HepG2 (cell line): ENCODE results near the gene CFAP69. TPM values are rescaled to one million over a fixed set of nuclear protein-coding genes. Genes with fewer than 3 reads are reported as not detected.
A peak's percentile ranks its signal among the peaks of the same experiment; 100 is the strongest.

Experiments used
- ATAC-seq: fragments of 200-7000 bp; cut with Tn5 transposase; 3 replicates; pipeline ENCODE4 v1.9.1; 2020; ENCODE audit warnings: mild to moderate bottlenecking, moderate library complexity
- BruUV-seq: library from RNA; stranded (reverse); fragments of 400-500 nt; replicated peaks from 2 replicates; lab custom pipeline; 2021; lab: Mats Ljungman, UMichigan
- CTCF ChIA-PET: fragments of 300-600 bp; formaldehyde crosslinking; extraction: SDS; loops from one replicate; lab custom pipeline; 2021; ENCODE audit warnings: low total read pairs, inconsistent platforms, low intra/inter-chr PET ratio; lab: Yijun Ruan, JAX
- POLR2A ChIA-PET: fragments of 350-600 bp; sonication (Branson Sonifier 250); formaldehyde crosslinking; loops from one replicate; lab custom pipeline; 2020; ENCODE audit warnings: antibody characterized with exemption, inconsistent platforms; lab: Yijun Ruan, JAX
- DNase-seq: peaks from one replicate; pipeline ENCODE4 v3.0.0-alpha.2; 2015; ENCODE audit warnings: low spot score
- FAIRE-seq: peaks from 3 replicates; lab custom pipeline; 2011; peaks lifted over from hg19 to GRCh38; lab: Jason Lieb, UNC
- H2AFZ ChIP-seq: one replicate; pipeline ENCODE4 v1.6.1; 2011; ENCODE audit warnings: low read length, inconsistent platforms
- H3K27ac ChIP-seq: fragments of 300-600 bp; 3 replicates; pipeline ENCODE4 v1.8.0; 2011; ENCODE audit warnings: mixed run types, mild to moderate bottlenecking, mixed read lengths, low read length, inconsistent platforms; ENCODE audit not compliant: insufficient read depth; ENCODE audit errors: extremely low read length
- H3K27me3 ChIP-seq, 2 experiments: fragments of 200-600 bp in 1 of 2; 2 replicates in 1 of 2; 3 replicates in 1 of 2; pipeline versions ENCODE4 v1.6.0 to v1.8.0; 2011; ENCODE audit warnings: low read length in 2 of 2, mild to moderate bottlenecking in 2 of 2, moderate library complexity in 2 of 2, inconsistent platforms in 1 of 2; ENCODE audit not compliant: insufficient read depth in 2 of 2, control insufficient read depth in 1 of 2
- H3K36me3 ChIP-seq, 2 experiments: fragments of 200-600 bp in 1 of 2; replicated peaks in 1 of 2; 2 replicates in 1 of 2; 3 replicates in 1 of 2; pipeline versions ENCODE4 v1.5.1 to v1.8.0; 2011; ENCODE audit warnings: low read length in 2 of 2, inconsistent platforms in 1 of 2; ENCODE audit not compliant: insufficient read depth in 2 of 2, control insufficient read depth in 1 of 2
- H3K4me1 ChIP-seq: 2 replicates; pipeline ENCODE4 v1.5.1; 2012; ENCODE audit warnings: low read length, inconsistent platforms; ENCODE audit not compliant: insufficient read depth
- H3K4me2 ChIP-seq: 2 replicates; pipeline ENCODE4 v1.6.0; 2011; ENCODE audit warnings: low read depth, low read length, inconsistent platforms
- H3K4me3 ChIP-seq, 3 experiments: fragments of 200-600 bp in 1 of 3; sonication (generic), shearing (Covaris generic) in 1 of 3; replicated peaks in 1 of 3; 2 replicates each; pipeline ENCODE4 v1.5.1; 2011 to 2016; ENCODE audit warnings: low read length in 3 of 3, inconsistent platforms in 2 of 3, low read depth in 2 of 3, mild to moderate bottlenecking in 2 of 3, control low read depth in 1 of 3, mixed read lengths in 1 of 3; ENCODE audit not compliant: insufficient read depth in 1 of 3
- H3K79me2 ChIP-seq: one replicate; pipeline ENCODE4 v1.6.1; 2011; ENCODE audit warnings: low read length, inconsistent platforms; ENCODE audit not compliant: insufficient read depth
- H3K9ac ChIP-seq: 2 replicates; pipeline ENCODE4 v1.6.0; 2011; ENCODE audit warnings: mild to moderate bottlenecking, low read depth, low read length, inconsistent platforms; ENCODE audit not compliant: insufficient read depth
- H3K9me3 ChIP-seq: 2 replicates; pipeline ENCODE4 v1.5.1; 2012; ENCODE audit warnings: mild to moderate bottlenecking, low read length
- H4K20me1 ChIP-seq: 2 replicates; pipeline ENCODE4 v1.6.0; 2011; ENCODE audit warnings: inconsistent platforms, mild to moderate bottlenecking, low read length, moderate library complexity; ENCODE audit not compliant: insufficient read depth
- BCL6 ChIP-seq: IDR thresholded peaks from 2 replicates; pipeline ENCODE4 v1.6.1; 2016; ENCODE audit warnings: missing genetic modification reagents, missing compliant biosample characterization
- GFI1 ChIP-seq: sonication (generic); formaldehyde crosslinking; IDR thresholded peaks from 2 replicates; pipeline ENCODE4 v1.5.0; 2020; ENCODE audit warnings: missing genetic modification reagents, mild to moderate bottlenecking, borderline replicate concordance
- HOXD1 ChIP-seq: sonication (generic); formaldehyde crosslinking; IDR thresholded peaks from 2 replicates; pipeline ENCODE4 v1.5.0; 2020; ENCODE audit warnings: missing genetic modification reagents
- SOX13 ChIP-seq, 3 experiments: fragments of 450-650 bp in 1 of 3; sonication (generic) in 1 of 3; formaldehyde crosslinking in 1 of 3; IDR thresholded peaks in 2 of 3; conservative IDR thresholded peaks in 1 of 3; 2 replicates each; pipeline versions ENCODE4 v1.5.0 to v1.6.1; 2016 to 2020; ENCODE audit warnings: antibody characterized with exemption in 1 of 3, mild to moderate bottlenecking in 1 of 3, missing compliant biosample characterization in 1 of 3, missing genetic modification reagents in 1 of 3, moderate library complexity in 1 of 3
- STAG1 ChIP-seq: sonication (generic); formaldehyde crosslinking; IDR thresholded peaks from 2 replicates; pipeline ENCODE4 v1.4.0; 2020; ENCODE audit warnings: missing genetic modification reagents
- WGBS: methylation state at CpG from one replicate; pipeline ENCODE4 v1.1.6; 2017; ENCODE audit warnings: low lambda C conversion rate; 5-methylcytosine and 5-hydroxymethylcytosine counted together
- in situ Hi-C: cut with HindIII; loops from 2 replicates; pipeline ENCODE4 v1.10.0; 2017; ENCODE audit warnings: low pct_unique_long_range_greater_than_20kb; ENCODE audit not compliant: extremely low pct_ligation_motif_present
- intact Hi-C: fragments of 100-400 bp; cut with micrococcal nuclease; formaldehyde crosslinking; loops from one replicate; pipeline ENCODE4 v1.10.0; 2022; ENCODE audit not compliant: unreplicated experiment
- polyA plus RNA-seq, 8 experiments: library from polyadenylated mRNA; depleted of rRNA in 3 of 8; stranded (reverse) in 7 of 8; unstranded in 1 of 8; fragments of >200 nt; fragmentation: Illumina TruSeq in 4 of 8; extraction: Trizol in 4 of 8; gene quantifications; 2 replicates each; pipeline versions ENCODE4 v1.2.1 to v1.2.3, GENCODE V29; 2011 to 2016; ENCODE audit warnings: low read depth in 4 of 8, missing spikeins in 1 of 8, mixed read lengths in 1 of 8; ENCODE audit not compliant: insufficient read depth in 1 of 8
- total RNA-seq, 5 experiments: library from RNA; depleted of rRNA; stranded (reverse); fragments of >200 nt; fragmentation: Illumina TruSeq; extraction: Trizol; gene quantifications; 2 replicates each; pipeline ENCODE4 v1.2.3, GENCODE V29; 2016; ENCODE audit warnings: low read depth in 1 of 5

Gene CFAP69
- total and polyA plus RNA-seq, 2 of the 13 experiments (the other 11 are each of a cell fraction or from before 2014, with no cell fraction given), result 2.2 to 4.0 TPM

GRCh38 chr7:90311175-90311574, 66.2 kb downstream of the CFAP69 start:
- FAIRE-seq (no peak), ATAC-seq (peak; percentile 56; the same call in 2 of the 3 replicates)
- CTCF ChIA-PET, result no interaction called here

GRCh38 chr7:90312745-90313144, 67.8 kb downstream of the CFAP69 start:
- WGBS, result 94% methylated on average over 2 of the region's 2 CpGs
- H3K4me3 ChIP-seq, result no peak overlapping the region
- H3K27me3 ChIP-seq, result no peaks in the 10 kb centered on the region
- peak; percentile 6 for DNase-seq
- BruUV-seq, result no TSS peak
- ChIA-PET POLR2A (no interaction called here), CTCF (interaction anchor here (1.2 to 1.8 kb wide), 2 partner anchors 100 to 115 kb away, joined by 3 to 14 read pairs; no protein-coding TSS in a partner anchor)
- 0 out of 3 replicates have a peak, but pooled peaks have one; percentile 50 for ATAC-seq
- H3K9me3 ChIP-seq, result no peaks in the 10 kb centered on the region
- H3K9ac ChIP-seq, result no peak overlapping the region
- H3K79me2 ChIP-seq, result no peaks in the 10 kb centered on the region
- H2AFZ ChIP-seq, result no peak overlapping the region
- H3K36me3 ChIP-seq, result no peaks in the 10 kb centered on the region
- peaks cover 13% of the 10 kb centered on the region; the same call in 1 of the 2 replicates for H3K4me1 ChIP-seq
- in situ Hi-C loops, result no loop called here
- H4K20me1 ChIP-seq, result no peaks in the 10 kb centered on the region
- intact Hi-C loops, result loop anchor here (1.0 to 10.0 kb wide), 3 partner anchors 101 to 462 kb away; no protein-coding TSS in a partner anchor
- no peak overlapping the region for H3K27ac ChIP-seq
- FAIRE-seq, result no peak
- TF ChIP-seq STAG1 (CRISPR knock-in tag) (peak; percentile 48), SOX13 (IDR thresholded peaks at IDR 0.05) (no peak), SOX13 (CRISPR knock-in tag; conservative IDR thresholded peaks at IDR 0.05 in 1 of 2, IDR thresholded peaks at IDR 0.05 in 1 of 2) (no peak)
- H3K4me2 ChIP-seq, result no peak overlapping the region

More at GRCh38 chr7:90311175-90311574, 66.2 kb downstream of the CFAP69 start:
- Histone ChIP-seq H3K27ac (no peak overlapping the region), H3K4me3 (no peak overlapping the region), H3K9me3 (no peaks in the 10 kb centered on the region), H3K27me3 (no peaks in the 10 kb centered on the region), H3K4me2 (no peak overlapping the region), H2AFZ (no peak overlapping the region), H4K20me1 (no peaks in the 10 kb centered on the region), H3K9ac (no peak overlapping the region), H3K4me1 (peaks cover 13% of the 10 kb centered on the region; the same call in 1 of the 2 replicates), H3K36me3 (no peaks in the 10 kb centered on the region), H3K79me2 (no peaks in the 10 kb centered on the region)
- DNase-seq, result peak; percentile 2
- peak; percentile 61; the same call in 1 of the 2 replicates for TF ChIP-seq GFI1
- TF ChIP-seq BCL6, result 0 out of 2 replicates have a peak, but pooled peaks have one; percentile 36
- TF ChIP-seq HOXD1 (CRISPR knock-in tag), result no peak
- intact Hi-C loops (loop anchor here (10.0 kb wide), 1 partner anchor 464 kb away; no protein-coding TSS in a partner anchor), in situ Hi-C loops (no loop called here)
- POLR2A ChIA-PET, result no interaction called here
- BruUV-seq, result no TSS peak
